Adipocyte (in vitro differentiated cells): ENCODE measurements around the gene PFN4.

Experiments
- DNase-seq: peaks from one replicate; pipeline ENCODE4 v3.0.0-alpha.2; 2015; ENCODE audit warnings: low read depth
- H3K27me3 ChIP-seq: replicated peaks from 2 replicates; pipeline ENCODE4 v1.7.0; 2013; ENCODE audit warnings: mild to moderate bottlenecking, low read length, moderate library complexity; ENCODE audit not compliant: control insufficient read depth, insufficient read depth
- H3K36me3 ChIP-seq: 2 replicates; pipeline ENCODE4 v1.7.0; 2013; ENCODE audit warnings: low read length, mild to moderate bottlenecking, moderate library complexity; ENCODE audit not compliant: control insufficient read depth, insufficient read depth, severe bottlenecking
- H3K4me1 ChIP-seq: 2 replicates; pipeline ENCODE4 v1.7.0; 2013; ENCODE audit warnings: mild to moderate bottlenecking, low read length, moderate library complexity; ENCODE audit not compliant: control insufficient read depth, insufficient read depth
- H3K4me3 ChIP-seq: 2 replicates; pipeline ENCODE4 v1.7.0; 2013; ENCODE audit warnings: mild to moderate bottlenecking, low read length, moderate library complexity
- H3K9ac ChIP-seq: 2 replicates; pipeline ENCODE4 v1.7.0; 2013; ENCODE audit warnings: mild to moderate bottlenecking, low read length, moderate library complexity
- H3K9me3 ChIP-seq: 2 replicates; pipeline ENCODE4 v1.7.0; 2013; ENCODE audit warnings: mild to moderate bottlenecking, low read length, moderate library complexity; ENCODE audit not compliant: control insufficient read depth

Gene PFN4

DNA sequence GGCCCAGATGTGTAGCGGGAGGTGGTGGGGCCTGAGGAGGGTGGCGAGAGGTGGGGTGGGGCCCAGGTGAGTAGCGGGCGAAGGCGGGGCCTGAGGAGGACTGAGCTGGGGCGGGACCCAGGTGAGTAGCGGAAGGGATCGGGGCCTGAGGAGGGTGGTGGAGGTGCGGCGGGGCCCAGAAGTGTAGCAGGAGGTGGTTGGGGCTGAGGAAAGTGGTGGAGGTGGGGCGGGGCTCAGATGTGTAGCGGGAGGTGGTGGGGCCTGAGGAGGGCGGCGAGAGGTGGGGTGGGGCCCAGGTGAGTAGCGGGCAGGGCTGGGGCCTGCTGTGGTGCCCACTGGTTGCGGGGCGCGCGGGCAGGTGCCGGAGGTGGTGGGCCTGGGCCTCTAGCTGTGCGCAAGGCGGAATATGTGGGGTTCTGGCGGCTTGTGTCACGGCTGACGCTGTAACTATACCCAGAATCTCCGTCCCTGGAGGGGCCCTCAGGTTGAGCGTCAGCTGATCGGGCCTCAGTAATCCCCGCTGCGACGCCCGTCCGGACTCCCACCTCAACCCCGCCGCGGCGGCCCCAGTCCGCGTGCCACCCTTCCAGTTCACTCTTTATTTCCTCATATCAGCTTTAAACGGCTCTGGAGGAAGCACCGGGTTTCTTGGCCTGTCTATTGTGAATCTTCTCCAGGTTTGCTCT lies 46.1 kb downstream of the PFN4 start:
- H3K4me1 ChIP-seq: peaks cover 13% of the 10 kb centered on the region
- DNase-seq: peak; percentile 33
- peak overlapping the region; percentile 98 for H3K4me3 ChIP-seq
- H3K36me3 ChIP-seq: peaks cover 40% of the 10 kb centered on the region
- H3K9ac ChIP-seq: peak overlapping the region; percentile 83
- H3K9me3 ChIP-seq: no peaks in the 10 kb centered on the region
- H3K27me3 ChIP-seq: no peaks in the 10 kb centered on the region

GRCh38 chr2:24075915-24076848 lies 47.0 kb downstream of the PFN4 start, which contains the start of gene SF3B6:
Gene SF3B6, minus strand, starts transcription at chr2:24076326. Its CDS starts 97 bp downstream, at chr2:24076229.
- Histone ChIP-seq H3K9me3 (no peaks in the 10 kb centered on the region), H3K4me1 (peaks cover 13% of the 10 kb centered on the region), H3K27me3 (no peaks in the 10 kb centered on the region), H3K4me3 (peak within 1 kb of the TSS; percentile 98), H3K9ac (peak within 1 kb of the TSS; percentile 94), H3K36me3 (peaks cover 41% of the 10 kb centered on the region)
- DNase-seq: peak; percentile 98

- H3K9ac ChIP-seq: peak overlapping the region; percentile 94
- H3K9me3 ChIP-seq: no peaks in the 10 kb centered on the region
- peaks cover 13% of the 10 kb centered on the region for H3K4me1 ChIP-seq
- DNase-seq: peak; percentile 21
- no peaks in the 10 kb centered on the region for H3K27me3 ChIP-seq
- peak overlapping the region; percentile 98 for H3K4me3 ChIP-seq
- peaks cover 46% of the 10 kb centered on the region for H3K36me3 ChIP-seq
Observed at GRCh38 chr2:24075259-24075658, 47.9 kb downstream of the PFN4 start.

- Histone ChIP-seq H3K27me3 (no peaks in the 10 kb centered on the region), H3K4me3 (no peak overlapping the region), H3K4me1 (peaks cover 13% of the 10 kb centered on the region), H3K36me3 (peaks cover 45% of the 10 kb centered on the region), H3K9ac (no peak overlapping the region), H3K9me3 (no peaks in the 10 kb centered on the region)
- DNase-seq: no peak
Observed at GRCh38 chr2:24073816-24074215, 49.3 kb downstream of the PFN4 start.

- Histone ChIP-seq H3K9me3 (no peaks in the 10 kb centered on the region), H3K9ac (no peak overlapping the region), H3K4me3 (no peak overlapping the region), H3K36me3 (peaks cover 58% of the 10 kb centered on the region), H3K4me1 (peaks cover 8% of the 10 kb centered on the region), H3K27me3 (no peaks in the 10 kb centered on the region)
- DNase-seq: no peak
Observed at GRCh38 chr2:24072259-24072658, 50.9 kb downstream of the PFN4 start.

DNA sequence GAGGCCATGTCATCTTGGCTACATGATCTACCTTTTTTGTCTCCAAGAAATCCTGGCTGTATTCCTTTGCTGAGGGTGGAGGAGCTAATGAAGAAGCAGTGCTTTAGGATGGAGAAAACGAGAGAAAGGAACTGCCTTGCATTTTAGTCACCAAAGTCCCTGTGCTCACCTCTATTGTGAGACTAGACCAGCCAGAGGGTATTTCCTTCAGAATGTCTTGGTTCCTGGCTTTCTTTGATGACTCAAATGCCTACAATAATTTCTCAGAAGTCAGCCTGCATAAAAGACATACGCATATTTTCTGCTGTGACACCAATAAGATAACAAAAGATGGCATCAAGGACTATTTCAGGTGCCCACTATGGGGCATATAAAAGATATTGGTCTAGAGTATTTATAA lies 57.8 kb downstream of the PFN4 start:
- no peak for DNase-seq
- H3K36me3 ChIP-seq: peaks cover 33% of the 10 kb centered on the region
- no peaks in the 10 kb centered on the region for H3K9me3 ChIP-seq
- no peaks in the 10 kb centered on the region for H3K27me3 ChIP-seq
- no peaks in the 10 kb centered on the region for H3K4me1 ChIP-seq
- no peak overlapping the region for H3K9ac ChIP-seq
- no peak overlapping the region for H3K4me3 ChIP-seq
